ENCODE results near the gene PRPF19. TPM values are rescaled to one million over a fixed set of nuclear protein-coding genes. Genes with fewer than 3 reads are reported as not detected.

Gene PRPF19
- total and polyA plus RNA-seq, 9 of the 15 experiments (the other 6 are each of a cell fraction or from before 2014, with no cell fraction given), result 9.4 to 212 (median 73.2) TPM

- Histone ChIP-seq H3K9ac (ENCODE audit: insufficient read depth in 1 of 2, low read depth in 2 of 2, low read length in 2 of 2) (no peak overlapping the region), H3K4me2 (ENCODE audit: insufficient read depth, low read length) (no peak overlapping the region), H4K20me1 (replicated peaks; ENCODE audit: control insufficient read depth, insufficient read depth, low read length) (no peaks in the 10 kb centered on the region), H3K9me3 (replicated peaks; ENCODE audit: control insufficient read depth, insufficient read depth, low read depth, low read length) (no peaks in the 10 kb centered on the region), H3K27me3 (ENCODE audit: control insufficient read depth in 2 of 2, insufficient read depth in 2 of 2, low read length in 2 of 2) (no peaks in the 10 kb centered on the region), H3K4me1 (replicated peaks in 1 of 2; ENCODE audit: control insufficient read depth in 2 of 2, insufficient read depth in 2 of 2, low read length in 2 of 2) (0 out of 5 replicates have a peak, but pooled peaks cover 0 to 3% of the 10 kb centered on the region in 2 experiments), H3K9me1 (ENCODE audit: control insufficient read depth, insufficient read depth, low read length) (peaks cover 3% of the 10 kb centered on the region), H3K36me3 (ENCODE audit: control insufficient read depth, insufficient read depth, low read length) (peaks cover 19% of the 10 kb centered on the region; the same call in 2 of the 3 replicates), H2AFZ (ENCODE audit: low read depth, low read length) (no peak overlapping the region), H3K79me2 (ENCODE audit: control insufficient read depth, insufficient read depth, low read length) (no peaks in the 10 kb centered on the region), H3K27ac (ENCODE audit: extremely low read depth, low read depth, low read length) (no peak overlapping the region), H3K4me3 (no peak overlapping the region)
- WGBS (ENCODE audit: insufficient coverage, low coverage, missing lambda C conversion rate), result 41% methylated on average over 1 of the region's 1 CpG
- no peak for ATAC-seq
- in situ Hi-C loops (cut with MboI) (no loop called here), intact Hi-C loops (cut with micrococcal nuclease) (no loop called here)
- no peak for FAIRE-seq
- POLR2A ChIA-PET, result interaction anchor here (1.1 kb wide), 1 partner anchor 9 kb away, joined by 3 read pairs; no protein-coding TSS in a partner anchor
- BruUV-seq (replicated peaks), result no TSS peak
- CTCF ChIA-PET (ENCODE audit: low intra/inter-chr PET ratio), result interaction anchor here (0.6 kb wide), 1 partner anchor 266 kb away, joined by 4 read pairs; no protein-coding TSS in a partner anchor
- no peak for TF ChIP-seq RBM14 (IDR thresholded peaks at IDR 0.05; ENCODE audit: borderline replicate concordance, insufficient read depth, low read depth, low read length)
- TF ChIP-seq MAX (CRISPR knock-in tag; IDR thresholded peaks at IDR 0.05), result no peak
- no peak for TF ChIP-seq NFRKB (IDR thresholded peaks at IDR 0.05; ENCODE audit: low read depth)
- TF ChIP-seq MEF2D (tag; conservative IDR thresholded peaks at IDR 0.05; ENCODE audit: low read depth), result no peak
- no peak for TF ChIP-seq MTA3 (IDR thresholded peaks at IDR 0.05; ENCODE audit: borderline replicate concordance)
- no peak for TF ChIP-seq GTF2F1 (IDR thresholded peaks at IDR 0.05; ENCODE audit: low read depth, low read length)
- no peak for TF ChIP-seq THRAP3 (IDR thresholded peaks at IDR 0.05; ENCODE audit: borderline replicate concordance)
- no peak for TF ChIP-seq MTF1 (CRISPR knock-in tag; IDR thresholded peaks at IDR 0.05; ENCODE audit: borderline replicate concordance)
- TF ChIP-seq ZBTB26 (CRISPR knock-in tag; IDR thresholded peaks at IDR 0.05), result no peak
- DNase-seq (ENCODE audit: extremely low read depth in 1 of 4, low spot score in 3 of 4), result no peak
Observed at GRCh38 chr11:60879104-60879503, 27.3 kb downstream of the PRPF19 start.
